OCI-LY3 (cell line): Measurements from ENCODE around the gene TPCN1.
"Not testable (repeated sequence)": the region's sequence is repeated elsewhere in the genome, so short reads cannot be mapped to it uniquely, and the experiment has no call there.

Source experiments
- H2AFZ ChIP-seq: fragments of 200-600, 300-600 bp; shearing (Covaris generic); 2 replicates; pipeline ENCODE4 v1.6.0; 2014; ENCODE audit warnings: antibody characterized with exemption, low read depth, low read length
- H3K27ac ChIP-seq: fragments of 200-600, 300-600 bp; sonication (generic); 2 replicates; pipeline ENCODE4 v1.5.1; 2014; ENCODE audit warnings: mild to moderate bottlenecking, low read length, moderate library complexity, mixed read lengths
- H3K27me3 ChIP-seq: fragments of 200-600, 300-600 bp; sonication (generic); 2 replicates; pipeline ENCODE4 v1.6.1; 2014; ENCODE audit warnings: low read depth, low read length, mixed read lengths
- H3K36me3 ChIP-seq: fragments of 200-600, 300-600 bp; sonication (generic); replicated peaks from 2 replicates; pipeline ENCODE3; 2014; ENCODE audit warnings: low read depth, low read length, mixed read lengths
- H3K4me1 ChIP-seq: fragments of 300-600, 200-600 bp; sonication (generic); 2 replicates; pipeline ENCODE4 v1.6.1; 2014; ENCODE audit warnings: low read length, mixed read lengths
- H3K4me2 ChIP-seq: fragments of 200-600, 300-600 bp; sonication (generic); 2 replicates; pipeline ENCODE4 v1.6.1; 2014; ENCODE audit warnings: low read length, mixed read lengths
- H3K4me3 ChIP-seq: fragments of 300-600, 200-600 bp; sonication (generic); 2 replicates; pipeline ENCODE4 v1.5.1; 2014; ENCODE audit warnings: antibody characterized with exemption, mild to moderate bottlenecking, low read length, moderate library complexity
- H3K79me2 ChIP-seq: fragments of 300-600, 200-600 bp; shearing (Covaris generic); 2 replicates; pipeline ENCODE4 v1.6.1; 2014; ENCODE audit warnings: mild to moderate bottlenecking, low read length, mixed read lengths
- H3K9ac ChIP-seq: fragments of 300-600, 200-600 bp; shearing (Covaris generic); 2 replicates; pipeline ENCODE4 v1.6.0; 2014; ENCODE audit warnings: mild to moderate bottlenecking, low read length, moderate library complexity
- H3K9me3 ChIP-seq: fragments of 200-600, 300-600 bp; shearing (Covaris generic); 2 replicates; pipeline ENCODE4 v1.6.1; 2014; ENCODE audit warnings: low read length, mixed read lengths; ENCODE audit not compliant: insufficient read depth
- H4K20me1 ChIP-seq: fragments of 200-600, 300-600 bp; sonication (generic); 2 replicates; pipeline ENCODE4 v1.6.1; 2016; ENCODE audit warnings: low read length, mixed read lengths; ENCODE audit not compliant: insufficient read depth
- CTCF ChIP-seq: fragments of 200-600, 300-600 bp; sonication (generic); IDR thresholded peaks from 2 replicates; pipeline ENCODE4 v1.5.1; 2014; ENCODE audit warnings: antibody characterized with exemption, low read length, low read depth
- EZH2phosphoT487 ChIP-seq: fragments of 200-600 bp; shearing (Covaris generic); IDR thresholded peaks from 2 replicates; pipeline ENCODE4 v1.6.1; 2018; ENCODE audit warnings: antibody characterized with exemption, mixed run types, low read depth

TPCN1 gene

GRCh38 chr12:113203852-113204760, 17.2 kb upstream of the TPCN1 start:
- Histone ChIP-seq H3K9ac (no peak overlapping the region), H3K79me2 (no peaks in the 10 kb centered on the region), H3K9me3 (peaks cover 3% of the 10 kb centered on the region; the same call in 1 of the 2 replicates), H3K27ac (no peak overlapping the region), H2AFZ (no peak overlapping the region), H3K4me3 (no peak overlapping the region), H3K4me1 (peaks cover 20% of the 10 kb centered on the region), H3K4me2 (no peak overlapping the region), H4K20me1 (no peaks in the 10 kb centered on the region), H3K27me3 (no peaks in the 10 kb centered on the region), H3K36me3 (no peaks in the 10 kb centered on the region)
- TF ChIP-seq CTCF = no peak
- TF ChIP-seq EZH2phosphoT487 = no peak

GRCh38 chr12:113204804-113205203, 16.5 kb upstream of the TPCN1 start:
- Histone ChIP-seq H3K4me1 (peaks cover 27% of the 10 kb centered on the region), H3K36me3 (no peaks in the 10 kb centered on the region), H2AFZ (no peak overlapping the region), H3K4me3 (no peak overlapping the region), H3K27ac (no peak overlapping the region), H3K4me2 (no peak overlapping the region), H3K9ac (no peak overlapping the region), H3K79me2 (no peaks in the 10 kb centered on the region), H3K9me3 (peaks cover 3% of the 10 kb centered on the region; the same call in 1 of the 2 replicates), H3K27me3 (no peaks in the 10 kb centered on the region), H4K20me1 (no peaks in the 10 kb centered on the region)
- TF ChIP-seq CTCF = no peak
- no peak for TF ChIP-seq EZH2phosphoT487

DNA sequence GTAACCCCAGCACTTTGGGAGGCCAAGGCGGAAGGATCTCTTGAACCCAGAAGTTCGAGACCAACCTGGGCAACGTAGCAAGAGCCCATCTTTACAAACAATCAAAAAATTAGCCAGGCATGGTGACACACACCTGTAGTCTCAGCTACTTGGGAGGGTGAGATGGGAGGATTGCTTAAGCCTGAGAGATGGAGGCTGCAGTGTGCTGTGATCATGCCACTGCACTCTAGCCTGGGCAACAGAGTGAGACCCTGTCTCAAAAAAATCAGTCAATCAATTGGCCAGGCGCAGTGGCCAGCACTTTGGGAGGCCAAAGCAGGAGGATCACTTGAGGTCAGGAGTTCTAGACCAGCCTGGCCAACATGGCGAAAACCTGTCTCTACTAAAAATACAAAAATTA, 14.5 kb upstream of the TPCN1 start:
- not testable (repeated sequence) for H3K27me3 ChIP-seq, H4K20me1 ChIP-seq, H3K27ac ChIP-seq, H3K4me3 ChIP-seq, H3K36me3 ChIP-seq, H3K9me3 ChIP-seq, H3K4me2 ChIP-seq, H3K9ac ChIP-seq, H3K79me2 ChIP-seq, H2AFZ ChIP-seq
- H3K4me1 ChIP-seq = peaks cover 37% of the 10 kb centered on the region

DNA sequence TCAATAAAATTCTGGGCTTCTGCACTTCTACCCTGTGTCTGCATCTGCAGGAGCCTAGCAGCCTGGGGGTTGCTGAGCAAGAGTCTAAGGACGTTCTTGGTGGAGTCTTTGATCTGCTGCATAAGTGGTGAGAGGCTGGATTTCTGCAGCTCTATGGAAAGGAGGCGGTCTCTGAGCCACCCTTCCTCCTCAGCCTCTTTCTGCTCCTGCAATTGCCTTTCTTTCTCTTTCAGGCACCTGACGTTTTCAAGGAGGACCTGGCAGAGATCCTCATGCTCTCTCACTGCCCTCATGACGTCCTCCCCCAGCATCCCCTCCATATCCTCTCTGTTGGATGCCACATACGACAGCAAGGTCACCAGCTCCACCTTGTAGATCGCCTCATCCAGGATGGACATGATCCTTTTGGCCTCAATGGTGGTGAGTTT, 13.6 kb upstream of the TPCN1 start:
- no peak for TF ChIP-seq CTCF
- TF ChIP-seq EZH2phosphoT487 = no peak
- H3K36me3 ChIP-seq = no peaks in the 10 kb centered on the region
- peaks cover 37% of the 10 kb centered on the region for H3K4me1 ChIP-seq
- no peaks in the 10 kb centered on the region for H3K27me3 ChIP-seq
- 0 out of 2 replicates have a peak overlapping the region, but pooled peaks have one; percentile 39 for H3K9ac ChIP-seq
- peak overlapping the region; percentile 63 for H3K4me2 ChIP-seq
- no peaks in the 10 kb centered on the region for H3K79me2 ChIP-seq
- H3K4me3 ChIP-seq = peak overlapping the region; percentile 22; the same call in 1 of the 2 replicates
- H2AFZ ChIP-seq = peak overlapping the region; percentile 12; the same call in 1 of the 2 replicates
- peak overlapping the region; percentile 83 for H3K27ac ChIP-seq
- H3K9me3 ChIP-seq = peaks cover 3% of the 10 kb centered on the region; the same call in 1 of the 2 replicates
- no peaks in the 10 kb centered on the region for H4K20me1 ChIP-seq
